ENCODE data around the gene CCDC91.
"Not testable (repeated sequence)": the region's sequence is repeated elsewhere in the genome, so short reads cannot be mapped to it uniquely, and the experiment has no call there.

The CCDC91 gene

DNA sequence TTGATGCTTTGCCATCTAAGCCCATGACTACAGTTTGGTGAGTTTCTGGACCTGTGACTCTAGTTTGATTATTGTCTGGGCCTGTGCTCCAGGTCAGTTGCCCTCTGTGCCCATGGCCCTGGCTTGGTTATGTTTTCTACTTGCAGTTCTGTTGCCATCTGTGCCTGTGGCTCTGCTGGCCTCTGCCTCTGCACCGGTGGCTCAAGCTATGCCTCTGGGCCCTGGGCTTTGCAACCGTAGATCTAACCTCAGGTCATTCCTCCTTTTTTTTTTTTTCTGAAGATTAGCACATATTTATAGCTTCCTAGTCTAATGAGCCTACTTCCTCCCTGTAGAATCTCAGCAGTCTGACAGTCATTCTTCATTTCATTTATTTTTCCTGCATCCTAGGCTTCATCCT lies 161.2 kb downstream of the CCDC91 start:
- DNase-seq (ENCODE audit: low read depth in 4 of 4, low spot score in 1 of 4) = no peak

DNA sequence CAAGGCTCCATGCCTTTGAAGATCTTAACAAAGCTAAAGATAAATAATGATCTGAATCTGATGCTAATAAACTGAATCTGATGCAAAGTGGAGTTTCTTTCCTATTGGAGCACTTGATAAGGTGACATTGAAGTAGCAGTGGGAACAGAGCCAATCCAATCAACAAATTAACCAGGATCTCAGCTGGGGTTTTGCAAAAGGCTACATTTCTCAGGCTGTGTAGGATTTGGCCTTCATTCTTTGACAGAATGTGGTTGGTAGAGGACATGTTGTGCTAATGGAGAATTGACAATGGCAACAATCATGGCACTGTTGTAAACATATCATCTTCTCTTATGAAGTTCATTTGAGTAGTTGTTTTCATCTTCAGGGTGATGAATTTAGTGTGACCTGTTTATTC lies 164.9 kb downstream of the CCDC91 start:
- no peak for DNase-seq (ENCODE audit: low read depth in 4 of 4, low spot score in 1 of 4)

DNA sequence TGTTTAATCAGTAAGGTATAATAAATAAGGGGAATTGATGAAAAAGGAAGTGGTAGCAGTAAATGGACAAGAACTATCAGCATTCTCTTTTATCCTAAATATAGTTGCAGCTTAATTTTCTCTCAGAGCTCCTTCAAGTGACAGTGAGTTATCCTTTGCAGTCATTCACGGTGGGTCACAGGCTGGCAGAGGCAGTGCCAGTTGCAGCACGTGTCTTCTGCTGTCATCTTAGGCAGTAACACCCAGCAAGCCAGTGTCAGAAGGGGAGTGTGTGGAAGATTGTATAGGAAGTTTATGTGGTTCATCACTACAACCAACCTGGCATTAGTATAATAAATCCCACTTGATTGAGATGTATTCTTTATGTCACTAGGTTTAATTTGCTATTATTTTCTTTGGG lies 170.0 kb downstream of the CCDC91 start:
- DNase-seq (ENCODE audit: low read depth in 4 of 4, low spot score in 1 of 4) = no peak

DNA sequence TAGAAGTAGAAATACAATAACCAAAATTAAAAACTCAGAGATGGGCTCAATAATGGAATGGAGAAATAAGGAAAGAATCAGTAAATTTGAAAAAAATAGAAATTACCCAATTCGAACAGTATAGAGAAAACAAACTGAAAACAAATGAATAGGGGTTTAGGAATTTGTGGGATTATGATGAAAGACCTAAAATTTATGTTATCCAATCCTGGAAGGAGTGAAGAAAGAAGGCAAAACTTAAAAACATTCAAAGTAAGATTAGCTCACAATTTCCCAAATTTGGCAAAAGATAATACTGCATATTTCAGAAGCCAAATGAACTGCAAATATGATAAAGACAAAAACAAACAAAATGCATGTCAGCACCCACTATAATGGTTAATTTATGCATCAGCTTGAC lies 177.1 kb downstream of the CCDC91 start:
- no peak for DNase-seq (ENCODE audit: low read depth in 4 of 4, low spot score in 1 of 4)

DNA sequence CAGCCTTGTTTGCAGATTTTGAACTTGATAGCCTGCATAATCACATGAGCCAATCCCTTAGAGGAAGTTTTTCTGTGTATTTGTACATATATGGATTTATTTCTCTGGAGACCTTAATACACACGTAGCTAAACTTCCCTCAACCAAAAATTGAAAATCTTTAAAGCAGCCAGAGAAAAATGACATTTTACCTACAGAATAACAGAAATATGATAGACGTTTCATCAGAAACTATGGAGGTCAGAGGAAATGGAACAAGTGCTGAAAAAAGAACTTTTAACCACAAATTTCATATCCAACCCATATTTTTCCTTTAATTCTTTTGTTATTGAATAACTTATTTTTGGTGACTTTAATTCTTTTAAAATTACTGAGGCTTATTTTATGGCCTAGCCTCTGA lies 177.7 kb downstream of the CCDC91 start:
- DNase-seq (ENCODE audit: low read depth in 4 of 4, low spot score in 1 of 4) = no peak

DNA sequence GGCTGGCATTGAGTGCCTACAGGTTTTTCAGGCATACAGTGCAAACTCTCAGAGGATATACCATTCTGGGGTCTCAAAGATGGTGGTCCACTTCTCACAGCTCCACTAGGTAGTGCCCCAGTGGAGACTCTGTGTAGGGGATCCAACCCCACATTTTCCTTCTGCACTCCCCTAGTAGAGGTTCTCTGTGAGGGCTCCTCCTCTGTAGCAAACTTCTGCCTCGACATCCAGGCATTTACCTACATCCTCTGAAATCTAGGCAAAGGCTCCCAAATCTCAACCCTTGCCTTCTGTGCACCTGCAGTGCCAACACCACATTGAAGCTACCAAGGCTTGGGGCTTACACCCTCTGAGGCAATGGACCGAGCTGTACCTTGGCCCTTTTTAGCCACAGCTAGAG lies 179.2 kb downstream of the CCDC91 start:
- no peak for DNase-seq (ENCODE audit: low read depth in 4 of 4, low spot score in 1 of 4)

DNA sequence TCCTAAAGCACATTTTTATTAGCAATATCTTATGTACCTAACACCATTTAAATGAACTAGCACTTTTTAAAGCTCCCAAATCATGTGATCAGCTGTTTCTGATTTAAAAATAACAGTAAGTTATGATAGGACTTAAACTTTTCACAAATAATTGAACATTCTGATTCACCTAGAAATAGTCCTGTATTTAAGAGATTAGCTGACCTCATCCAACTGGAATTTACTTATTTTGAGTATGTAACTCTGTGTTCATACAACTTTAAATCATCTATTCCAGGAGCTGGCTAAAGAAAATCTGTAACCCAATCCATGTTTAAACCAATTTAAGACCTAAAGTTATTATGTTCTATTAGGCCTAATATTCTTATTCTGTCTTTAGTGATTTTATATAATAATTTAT lies 184.3 kb downstream of the CCDC91 start:
- no peak for DNase-seq (ENCODE audit: low read depth in 4 of 4, low spot score in 1 of 4)

DNA sequence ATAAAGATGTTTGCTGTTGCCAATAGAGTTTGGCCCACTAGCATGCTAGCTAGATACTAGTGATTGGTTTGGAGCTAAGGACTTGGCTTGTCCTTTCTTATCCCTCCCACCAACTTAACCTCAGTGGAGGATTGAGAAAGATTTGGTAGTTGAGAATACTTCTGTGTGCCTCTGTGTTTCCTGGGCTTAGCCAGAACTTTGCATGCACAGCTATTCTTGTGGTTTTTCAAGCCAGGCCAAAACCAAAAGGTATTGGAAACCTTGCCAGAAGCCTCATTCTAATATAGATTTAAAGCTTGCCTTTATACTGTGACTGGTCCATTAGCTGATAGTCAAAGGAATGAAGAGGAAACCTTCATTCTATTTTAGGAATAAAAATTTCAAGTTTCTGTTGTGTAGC lies 188.5 kb downstream of the CCDC91 start:
- DNase-seq (ENCODE audit: low read depth in 4 of 4, low spot score in 1 of 4) = no peak

DNA sequence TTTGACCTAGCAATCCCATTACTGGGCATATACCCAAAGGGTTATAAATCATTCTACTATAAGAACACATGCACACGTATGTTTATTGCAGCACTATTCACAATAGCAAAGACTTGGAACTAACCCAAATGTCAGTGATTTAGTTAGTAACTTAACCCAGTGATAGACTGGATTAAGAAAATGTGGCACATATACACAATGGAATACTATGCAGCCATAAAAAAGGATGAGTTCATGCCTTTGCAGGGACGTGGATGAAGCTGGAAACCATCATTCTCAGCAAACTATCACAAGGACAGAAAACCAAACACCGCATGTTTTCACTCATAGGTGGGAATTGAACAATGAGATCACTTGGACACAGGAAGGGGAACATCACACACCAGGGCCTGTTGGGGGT lies 189.5 kb downstream of the CCDC91 start:
- DNase-seq (ENCODE audit: low read depth in 4 of 4, low spot score in 1 of 4) = not testable (repeated sequence)

DNA sequence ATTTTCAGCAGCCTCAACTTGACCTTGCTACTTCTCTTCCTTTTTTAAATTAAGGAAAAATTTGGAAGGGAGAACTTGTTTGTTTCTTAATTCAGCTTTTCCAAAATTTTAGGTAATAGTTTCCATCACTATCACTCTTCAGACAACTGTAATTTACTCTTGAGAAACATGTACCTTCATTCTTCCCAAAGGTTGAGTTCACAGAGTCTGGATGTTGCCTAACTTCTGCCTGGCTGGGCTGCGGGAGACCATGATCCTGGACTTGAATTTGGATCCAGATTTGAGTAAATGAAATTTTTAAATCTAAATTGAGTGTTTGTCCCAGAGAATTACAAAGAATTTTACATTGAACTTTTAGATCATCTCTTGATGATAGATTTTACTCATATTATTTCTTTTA lies 193.1 kb downstream of the CCDC91 start:
- no peak for DNase-seq (ENCODE audit: low read depth in 4 of 4, low spot score in 1 of 4)

DNA sequence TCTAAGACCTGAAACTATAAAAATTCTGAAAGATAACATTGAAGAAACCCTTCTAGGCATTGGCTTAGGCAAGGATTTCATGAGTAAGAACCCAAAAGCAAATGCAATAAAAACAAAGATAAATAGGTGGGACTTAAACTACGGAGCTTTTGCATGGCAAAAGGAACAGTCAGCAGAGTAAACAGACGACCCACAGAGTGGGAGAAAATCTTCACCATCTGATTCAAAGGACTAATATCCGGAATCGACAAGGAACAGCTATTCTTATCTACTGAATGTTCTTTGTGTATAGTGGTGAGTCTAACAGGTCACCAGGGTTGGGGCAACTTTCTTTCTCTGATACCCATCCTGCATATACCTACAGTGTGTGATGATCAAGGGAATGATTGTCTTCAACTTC lies 198.6 kb downstream of the CCDC91 start:
- DNase-seq (ENCODE audit: low read depth in 4 of 4, low spot score in 1 of 4) = no peak

DNA sequence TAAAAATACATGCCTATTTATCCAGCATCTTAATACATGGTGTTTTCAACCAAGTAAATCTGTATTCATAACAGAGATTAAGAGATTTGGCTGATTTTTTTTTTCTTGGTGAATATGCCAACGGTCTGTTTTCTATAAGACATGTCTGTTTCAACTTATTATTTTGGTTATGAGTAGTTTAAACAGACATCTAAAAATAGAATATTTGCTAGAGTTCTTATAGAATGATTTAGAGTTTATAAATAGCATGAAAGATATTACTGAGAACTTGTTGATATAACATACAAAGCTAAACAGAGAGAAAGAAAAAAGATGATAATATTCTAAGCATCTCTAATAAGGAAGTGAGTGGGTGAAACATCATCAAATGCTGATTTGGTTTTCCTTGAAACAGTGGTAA lies 199.9 kb downstream of the CCDC91 start:
- no peak for DNase-seq (ENCODE audit: low read depth in 4 of 4, low spot score in 1 of 4)

DNA sequence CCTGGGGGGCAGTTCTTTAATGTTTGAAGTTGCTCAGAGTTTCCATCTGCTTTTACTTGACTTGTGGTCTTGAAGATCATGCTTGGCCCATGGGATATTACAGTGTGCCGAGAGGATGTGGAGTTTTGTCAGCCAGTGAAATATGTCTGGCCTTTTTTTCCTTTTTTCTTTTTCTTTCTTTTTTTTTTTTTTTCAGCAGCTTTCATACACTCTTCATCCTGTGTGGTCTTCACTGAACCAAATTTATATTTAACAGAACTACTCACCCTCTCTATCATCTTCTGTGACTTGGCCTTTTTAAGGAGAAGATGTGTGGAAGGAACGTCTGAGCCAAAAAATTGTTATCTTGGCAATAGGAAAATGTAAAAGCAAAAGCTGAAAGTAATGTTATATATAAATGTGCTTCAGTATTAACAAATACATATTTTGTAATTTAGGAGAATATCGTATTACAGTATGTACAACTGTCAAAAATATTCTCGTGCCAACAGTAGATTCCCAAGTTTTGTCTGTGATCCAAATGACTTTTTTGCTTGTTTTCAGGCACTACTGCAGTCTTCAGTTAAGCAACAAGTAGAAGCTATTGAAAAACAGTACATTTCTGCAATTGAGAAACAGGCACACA lies 200.6 kb downstream of the CCDC91 start:
- DNase-seq (ENCODE audit: low read depth in 4 of 4, low spot score in 1 of 4) = no peak

DNA sequence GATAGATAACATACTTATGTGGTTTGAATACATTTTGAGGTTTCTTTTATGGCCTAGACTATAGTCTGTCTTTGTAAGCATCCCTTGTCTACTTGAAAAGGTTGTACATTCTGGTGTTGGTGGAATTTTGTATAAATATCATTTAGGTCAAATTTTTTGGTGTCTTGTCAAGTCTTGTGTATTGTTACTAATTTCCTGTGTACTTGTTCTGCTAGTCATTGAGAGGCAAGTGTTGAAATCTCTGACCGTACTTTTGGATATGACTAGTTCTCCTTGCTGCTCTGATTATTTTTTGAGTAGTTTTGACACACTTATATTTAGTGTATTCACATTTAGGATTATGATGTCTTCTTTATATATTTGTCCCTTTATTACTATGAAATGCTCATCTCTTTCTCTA lies 219.6 kb downstream of the CCDC91 start:
- DNase-seq (ENCODE audit: low read depth in 4 of 4, low spot score in 1 of 4) = no peak

DNA sequence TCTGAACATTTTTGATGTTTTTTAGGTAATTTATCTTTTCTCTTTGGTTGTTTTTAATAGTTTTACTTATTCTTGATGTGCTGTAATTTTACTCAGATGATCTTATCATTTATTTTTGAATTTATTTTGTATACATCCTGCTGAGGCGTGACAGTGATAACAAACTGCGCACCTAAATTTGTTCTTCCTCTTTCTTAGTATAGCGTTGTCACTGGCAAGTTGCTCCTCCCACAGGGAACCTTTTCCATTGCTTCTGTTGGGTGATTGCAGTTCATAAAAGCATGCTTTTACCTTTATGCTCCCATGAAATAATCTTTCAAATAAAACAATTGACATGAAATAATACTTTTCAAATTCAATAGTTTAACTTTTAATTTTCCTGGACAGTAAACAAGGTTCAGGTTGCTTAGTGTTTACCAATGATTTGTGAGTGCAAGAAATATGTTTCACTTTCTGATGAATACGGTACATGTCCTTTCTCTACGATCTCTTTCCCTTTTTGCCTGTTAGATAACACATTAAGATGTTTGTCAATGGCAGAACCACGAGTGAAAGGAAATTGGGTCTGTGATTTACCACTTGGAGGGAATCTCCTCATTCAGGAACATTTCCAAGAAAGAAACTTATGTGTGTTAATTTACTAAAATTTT lies 223.3 kb downstream of the CCDC91 start:
- no peak for DNase-seq (ENCODE audit: low read depth in 4 of 4, low spot score in 1 of 4)

DNA sequence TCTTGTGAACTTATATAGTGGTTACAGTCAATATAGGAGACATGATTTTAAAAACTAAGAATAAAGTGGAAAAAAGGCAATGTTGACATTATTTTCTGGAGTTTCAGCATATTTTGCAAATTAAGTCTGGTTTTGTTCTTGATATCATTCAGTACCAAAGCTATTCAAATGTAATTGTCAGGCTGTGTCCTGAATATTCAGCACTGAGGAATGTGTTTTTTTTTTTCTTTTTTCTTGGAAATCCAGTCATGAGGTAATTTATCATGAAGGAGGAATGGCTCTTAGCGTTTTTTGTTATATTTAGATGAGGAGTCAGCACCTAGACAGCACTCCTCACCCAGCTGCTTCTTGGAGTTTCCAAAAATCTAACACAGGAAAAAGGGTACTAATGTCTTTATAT lies 225.5 kb downstream of the CCDC91 start:
- DNase-seq (ENCODE audit: low read depth in 4 of 4, low spot score in 1 of 4) = no peak

DNA sequence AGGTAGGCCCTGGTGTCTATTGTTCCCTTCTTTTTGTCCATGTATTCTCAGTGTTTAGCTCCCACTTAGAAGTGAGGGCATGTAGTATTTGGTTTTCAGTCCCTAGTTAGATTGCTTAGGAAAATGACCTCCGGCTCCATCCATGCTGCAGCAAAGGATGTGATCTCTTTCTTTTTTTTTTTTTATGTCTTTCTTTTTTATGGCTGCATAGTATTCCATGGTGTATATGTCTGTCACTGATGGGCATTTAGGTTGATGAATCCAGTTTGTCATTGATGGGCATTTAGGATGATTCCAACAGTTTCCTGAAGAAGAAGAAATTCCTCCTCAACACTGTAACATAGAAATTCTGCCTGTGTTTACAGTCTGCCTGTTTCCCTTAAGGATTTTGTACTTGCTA lies 231.1 kb downstream of the CCDC91 start:
- DNase-seq (ENCODE audit: low read depth in 4 of 4, low spot score in 1 of 4) = no peak

DNA sequence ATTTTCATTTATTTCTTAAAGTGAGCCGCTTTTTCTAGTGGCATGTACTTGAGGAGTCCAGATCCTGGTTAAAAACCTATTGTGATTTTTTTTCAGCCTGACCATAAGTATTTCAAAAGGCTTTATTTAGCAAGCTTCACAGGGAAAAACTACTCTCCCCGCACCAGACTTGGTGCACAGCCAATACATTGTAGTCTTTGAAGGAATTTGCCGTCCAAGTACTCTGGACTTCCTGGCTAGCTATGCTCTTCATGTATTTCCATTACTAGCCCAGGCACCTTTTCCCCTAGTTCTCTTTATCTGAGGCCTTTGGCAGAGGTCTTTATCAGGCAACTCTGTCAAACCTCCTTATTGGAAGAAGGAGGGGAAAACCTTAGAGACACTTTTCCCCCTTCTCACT lies 234.7 kb downstream of the CCDC91 start:
- DNase-seq (ENCODE audit: low read depth in 4 of 4, low spot score in 1 of 4) = no peak

DNA sequence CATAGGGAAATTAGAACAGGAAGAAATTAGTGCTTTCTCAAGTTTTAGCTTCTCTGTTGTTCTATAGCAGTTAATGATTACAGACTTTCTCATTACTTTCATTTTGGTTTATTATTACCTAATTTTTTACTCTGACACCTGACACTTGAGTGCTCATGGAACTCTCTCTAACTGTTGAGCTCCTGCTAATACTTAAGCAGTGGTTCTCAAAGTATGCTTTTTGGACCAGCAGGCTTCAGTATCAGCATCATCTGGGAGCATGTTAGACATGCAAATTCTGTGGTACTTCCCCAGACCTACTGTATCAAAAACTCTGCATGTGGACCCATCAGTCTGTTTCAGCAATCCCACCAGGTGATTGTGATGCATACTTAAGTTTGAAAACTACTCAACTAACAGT lies 235.3 kb downstream of the CCDC91 start:
- no peak for DNase-seq (ENCODE audit: low read depth in 4 of 4, low spot score in 1 of 4)

DNA sequence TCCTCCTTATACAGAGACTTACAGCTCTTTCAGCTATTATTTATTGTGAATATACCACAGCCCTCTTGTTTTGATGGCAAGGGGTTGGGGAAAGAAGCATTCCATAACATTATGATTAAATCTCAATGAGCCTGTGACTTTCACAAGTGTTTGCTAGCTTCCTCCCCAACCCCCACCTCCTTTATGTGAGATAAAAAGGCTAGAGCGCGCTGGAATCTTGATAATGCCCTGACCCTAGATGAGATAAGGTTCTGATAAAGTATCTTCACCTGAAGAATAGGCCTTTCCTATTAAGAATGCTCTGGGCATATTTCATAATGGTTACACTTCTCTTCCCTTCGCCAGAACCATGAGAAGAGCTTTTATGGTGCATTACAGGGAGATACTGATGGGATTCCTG lies 236.8 kb downstream of the CCDC91 start:
- DNase-seq (ENCODE audit: low read depth in 4 of 4, low spot score in 1 of 4) = no peak

DNA sequence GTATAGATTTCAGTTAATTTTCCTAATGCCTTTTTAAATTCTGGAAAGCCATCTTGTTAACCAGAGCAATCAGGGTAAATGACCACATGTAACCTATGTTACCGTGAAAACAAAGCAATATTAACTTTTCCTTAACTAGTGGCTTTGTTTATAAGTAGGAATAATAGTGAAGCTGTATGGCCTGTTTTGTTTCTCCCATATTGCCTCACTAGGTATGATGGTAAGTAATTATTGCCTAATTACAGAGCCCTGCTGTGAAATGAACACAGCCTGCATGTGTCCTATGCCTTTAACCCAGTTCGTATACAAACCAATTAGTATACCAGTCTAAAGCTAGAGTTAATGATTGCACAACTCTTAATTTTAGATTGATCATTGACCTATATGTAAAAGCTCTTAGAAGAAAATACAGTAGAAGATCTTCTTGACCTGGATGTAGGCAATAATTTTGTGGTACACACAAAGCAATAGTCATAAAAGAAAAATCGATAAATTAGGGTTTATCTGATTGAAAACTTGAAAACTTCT lies 249.9 kb downstream of the CCDC91 start:
- DNase-seq (ENCODE audit: low read depth in 4 of 4, low spot score in 1 of 4) = no peak

DNA sequence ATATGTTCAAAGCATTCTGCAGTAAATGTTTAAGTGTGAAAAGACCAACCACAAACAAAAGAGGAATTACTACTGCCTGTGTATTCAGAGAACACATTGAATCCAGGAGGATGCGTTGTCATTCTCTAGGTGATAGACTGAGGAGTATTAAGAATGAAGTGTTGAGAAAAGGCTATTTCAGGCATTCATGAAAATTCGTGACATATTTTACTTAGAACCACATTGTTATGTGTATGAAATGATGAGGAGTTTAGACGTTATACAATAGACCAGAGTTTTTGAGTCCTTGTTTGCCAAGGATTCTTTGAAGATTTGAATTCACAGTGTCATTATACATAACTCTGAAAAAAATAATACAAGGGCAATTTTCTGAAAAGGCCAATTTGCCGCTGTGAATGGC lies 251.8 kb downstream of the CCDC91 start:
- no peak for DNase-seq (ENCODE audit: low read depth in 4 of 4, low spot score in 1 of 4)

DNA sequence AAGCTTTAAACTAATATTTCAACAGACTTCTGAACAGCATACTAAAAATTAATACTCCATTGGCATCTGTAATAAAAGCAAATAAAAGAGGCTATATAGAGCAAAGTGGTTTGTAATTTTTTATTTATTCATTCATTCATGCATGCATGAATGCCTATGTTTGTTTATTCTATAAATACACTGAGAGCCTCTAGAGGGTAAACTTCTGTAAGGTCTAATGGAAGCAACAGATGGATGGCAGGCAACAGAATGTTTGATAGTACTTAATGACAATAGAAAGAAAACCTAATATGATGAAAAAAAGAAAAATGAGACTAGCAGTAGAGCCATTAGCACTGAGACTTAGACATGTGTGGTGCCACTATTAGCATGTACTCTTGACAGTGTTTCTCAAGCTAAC lies 253.1 kb downstream of the CCDC91 start:
- no peak for DNase-seq (ENCODE audit: low read depth in 4 of 4, low spot score in 1 of 4)
